ENCODE results near the gene MYO16.

MYO16 gene

GRCh38 chr13:108929532-108930206, 300.3 kb downstream of the MYO16 start:
- Histone ChIP-seq H3K9ac (ENCODE audit: low read length) (no peak overlapping the region), H3K4me3 (ENCODE audit: low read length) (no peak overlapping the region), H3K9me3 (ENCODE audit: control insufficient read depth, low read length) (no peaks in the 10 kb centered on the region), H3K36me3 (ENCODE audit: control insufficient read depth, insufficient read depth, low read length) (no peaks in the 10 kb centered on the region), H3K4me1 (ENCODE audit: control insufficient read depth, insufficient read depth, low read length) (no peaks in the 10 kb centered on the region), H3K27me3 (ENCODE audit: control insufficient read depth, insufficient read depth, low read length) (no peaks in the 10 kb centered on the region)

- H3K27me3 ChIP-seq (ENCODE audit: control insufficient read depth, insufficient read depth, low read length), result no peaks in the 10 kb centered on the region
- no peaks in the 10 kb centered on the region for H3K36me3 ChIP-seq (ENCODE audit: control insufficient read depth, insufficient read depth, low read length)
- no peak overlapping the region for H3K4me3 ChIP-seq (ENCODE audit: low read length)
- no peak overlapping the region for H3K9ac ChIP-seq (ENCODE audit: low read length)
- no peaks in the 10 kb centered on the region for H3K4me1 ChIP-seq (ENCODE audit: control insufficient read depth, insufficient read depth, low read length)
- H3K9me3 ChIP-seq (ENCODE audit: control insufficient read depth, low read length), result no peaks in the 10 kb centered on the region
Observed at GRCh38 chr13:108932196-108932595, 302.8 kb downstream of the MYO16 start.

GRCh38 chr13:108933061-108933460, 303.6 kb downstream of the MYO16 start:
- H3K9me3 ChIP-seq (ENCODE audit: control insufficient read depth, low read length), result no peaks in the 10 kb centered on the region
- H3K36me3 ChIP-seq (ENCODE audit: control insufficient read depth, insufficient read depth, low read length), result no peaks in the 10 kb centered on the region
- H3K9ac ChIP-seq (ENCODE audit: low read length), result no peak overlapping the region
- H3K27me3 ChIP-seq (ENCODE audit: control insufficient read depth, insufficient read depth, low read length), result no peaks in the 10 kb centered on the region
- H3K4me3 ChIP-seq (ENCODE audit: low read length), result no peak overlapping the region
- no peaks in the 10 kb centered on the region for H3K4me1 ChIP-seq (ENCODE audit: control insufficient read depth, insufficient read depth, low read length)

- Histone ChIP-seq H3K4me1 (ENCODE audit: control insufficient read depth, insufficient read depth, low read length) (no peaks in the 10 kb centered on the region), H3K36me3 (ENCODE audit: control insufficient read depth, insufficient read depth, low read length) (no peaks in the 10 kb centered on the region), H3K9ac (ENCODE audit: low read length) (no peak overlapping the region), H3K27me3 (ENCODE audit: control insufficient read depth, insufficient read depth, low read length) (no peaks in the 10 kb centered on the region), H3K9me3 (ENCODE audit: control insufficient read depth, low read length) (no peaks in the 10 kb centered on the region), H3K4me3 (ENCODE audit: low read length) (no peak overlapping the region)
Observed at GRCh38 chr13:108938155-108938554, 308.7 kb downstream of the MYO16 start.

- H3K9me3 ChIP-seq (ENCODE audit: control insufficient read depth, low read length), result no peaks in the 10 kb centered on the region
- no peaks in the 10 kb centered on the region for H3K27me3 ChIP-seq (ENCODE audit: control insufficient read depth, insufficient read depth, low read length)
- no peak overlapping the region for H3K4me3 ChIP-seq (ENCODE audit: low read length)
- H3K4me1 ChIP-seq (ENCODE audit: control insufficient read depth, insufficient read depth, low read length), result no peaks in the 10 kb centered on the region
- no peaks in the 10 kb centered on the region for H3K36me3 ChIP-seq (ENCODE audit: control insufficient read depth, insufficient read depth, low read length)
- H3K9ac ChIP-seq (ENCODE audit: low read length), result no peak overlapping the region
Observed at GRCh38 chr13:108940121-108940520, 310.7 kb downstream of the MYO16 start.

- H3K9ac ChIP-seq (ENCODE audit: low read length), result no peak overlapping the region
- H3K27me3 ChIP-seq (ENCODE audit: control insufficient read depth, insufficient read depth, low read length), result no peaks in the 10 kb centered on the region
- H3K4me3 ChIP-seq (ENCODE audit: low read length), result no peak overlapping the region
- H3K36me3 ChIP-seq (ENCODE audit: control insufficient read depth, insufficient read depth, low read length), result no peaks in the 10 kb centered on the region
- no peaks in the 10 kb centered on the region for H3K9me3 ChIP-seq (ENCODE audit: control insufficient read depth, low read length)
- no peaks in the 10 kb centered on the region for H3K4me1 ChIP-seq (ENCODE audit: control insufficient read depth, insufficient read depth, low read length)
Observed at GRCh38 chr13:108943842-108944241, 314.4 kb downstream of the MYO16 start.

GRCh38 chr13:108944760-108945159, 315.3 kb downstream of the MYO16 start:
- Histone ChIP-seq H3K27me3 (ENCODE audit: control insufficient read depth, insufficient read depth, low read length) (no peaks in the 10 kb centered on the region), H3K4me3 (ENCODE audit: low read length) (no peak overlapping the region), H3K36me3 (ENCODE audit: control insufficient read depth, insufficient read depth, low read length) (no peaks in the 10 kb centered on the region), H3K4me1 (ENCODE audit: control insufficient read depth, insufficient read depth, low read length) (no peaks in the 10 kb centered on the region), H3K9ac (ENCODE audit: low read length) (no peak overlapping the region), H3K9me3 (ENCODE audit: control insufficient read depth, low read length) (no peaks in the 10 kb centered on the region)

- no peaks in the 10 kb centered on the region for H3K9me3 ChIP-seq (ENCODE audit: control insufficient read depth, low read length)
- H3K4me3 ChIP-seq (ENCODE audit: low read length), result no peak overlapping the region
- H3K36me3 ChIP-seq (ENCODE audit: control insufficient read depth, insufficient read depth, low read length), result no peaks in the 10 kb centered on the region
- no peaks in the 10 kb centered on the region for H3K27me3 ChIP-seq (ENCODE audit: control insufficient read depth, insufficient read depth, low read length)
- no peak overlapping the region for H3K9ac ChIP-seq (ENCODE audit: low read length)
- H3K4me1 ChIP-seq (ENCODE audit: control insufficient read depth, insufficient read depth, low read length), result no peaks in the 10 kb centered on the region
Observed at GRCh38 chr13:108947551-108948030, 318.2 kb downstream of the MYO16 start.

GRCh38 chr13:108948251-108948671, 318.9 kb downstream of the MYO16 start:
- Histone ChIP-seq H3K36me3 (ENCODE audit: control insufficient read depth, insufficient read depth, low read length) (no peaks in the 10 kb centered on the region), H3K4me3 (ENCODE audit: low read length) (no peak overlapping the region), H3K4me1 (ENCODE audit: control insufficient read depth, insufficient read depth, low read length) (no peaks in the 10 kb centered on the region), H3K9me3 (ENCODE audit: control insufficient read depth, low read length) (no peaks in the 10 kb centered on the region), H3K9ac (ENCODE audit: low read length) (no peak overlapping the region), H3K27me3 (ENCODE audit: control insufficient read depth, insufficient read depth, low read length) (no peaks in the 10 kb centered on the region)

GRCh38 chr13:108950333-108951010, 321.1 kb downstream of the MYO16 start:
- no peak overlapping the region for H3K4me3 ChIP-seq (ENCODE audit: low read length)
- H3K36me3 ChIP-seq (ENCODE audit: control insufficient read depth, insufficient read depth, low read length), result no peaks in the 10 kb centered on the region
- no peaks in the 10 kb centered on the region for H3K4me1 ChIP-seq (ENCODE audit: control insufficient read depth, insufficient read depth, low read length)
- H3K27me3 ChIP-seq (ENCODE audit: control insufficient read depth, insufficient read depth, low read length), result no peaks in the 10 kb centered on the region
- H3K9ac ChIP-seq (ENCODE audit: low read length), result no peak overlapping the region
- no peaks in the 10 kb centered on the region for H3K9me3 ChIP-seq (ENCODE audit: control insufficient read depth, low read length)

- Histone ChIP-seq H3K4me1 (ENCODE audit: control insufficient read depth, insufficient read depth, low read length) (no peaks in the 10 kb centered on the region), H3K9ac (ENCODE audit: low read length) (no peak overlapping the region), H3K27me3 (ENCODE audit: control insufficient read depth, insufficient read depth, low read length) (no peaks in the 10 kb centered on the region), H3K9me3 (ENCODE audit: control insufficient read depth, low read length) (no peaks in the 10 kb centered on the region), H3K4me3 (ENCODE audit: low read length) (no peak overlapping the region), H3K36me3 (ENCODE audit: control insufficient read depth, insufficient read depth, low read length) (no peaks in the 10 kb centered on the region)
Observed at GRCh38 chr13:108955741-108956140, 326.3 kb downstream of the MYO16 start.

GRCh38 chr13:108957369-108958012, 328.1 kb downstream of the MYO16 start:
- H3K4me3 ChIP-seq (ENCODE audit: low read length), result no peak overlapping the region
- no peaks in the 10 kb centered on the region for H3K36me3 ChIP-seq (ENCODE audit: control insufficient read depth, insufficient read depth, low read length)
- no peak overlapping the region for H3K9ac ChIP-seq (ENCODE audit: low read length)
- no peaks in the 10 kb centered on the region for H3K27me3 ChIP-seq (ENCODE audit: control insufficient read depth, insufficient read depth, low read length)
- no peaks in the 10 kb centered on the region for H3K9me3 ChIP-seq (ENCODE audit: control insufficient read depth, low read length)
- H3K4me1 ChIP-seq (ENCODE audit: control insufficient read depth, insufficient read depth, low read length), result no peaks in the 10 kb centered on the region

Data from mucosa of stomach (tissue), 1 donor.